ENCODE data around the gene RPS6KL1. TPM values are rescaled to one million over a fixed set of nuclear protein-coding genes. Genes with fewer than 3 reads are reported as not detected.

The RPS6KL1 gene
- total and polyA plus RNA-seq, 4 donors: 1.1 to 5.9 (median 3.8) TPM

DNA sequence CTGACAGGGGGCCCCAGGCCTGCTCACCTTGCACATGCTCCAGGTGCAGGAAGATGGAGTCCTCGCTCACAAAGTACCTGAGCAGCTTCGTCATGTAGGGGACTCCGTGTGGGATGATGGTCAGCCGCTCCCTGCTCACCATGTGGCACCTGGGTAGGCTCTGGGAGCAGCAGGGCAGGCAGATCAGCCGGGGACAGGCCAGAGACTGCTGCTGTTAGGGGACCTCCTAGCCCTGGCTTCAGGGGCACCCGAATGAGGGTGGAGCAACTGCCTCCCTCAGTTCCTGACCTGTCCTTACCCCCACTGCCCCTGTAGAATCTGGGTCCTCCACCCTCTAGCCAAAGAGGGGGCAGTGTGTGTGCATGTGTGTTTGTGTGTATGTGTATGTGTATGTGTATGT is 11.8 kb downstream of the RPS6KL1 start:
- Histone ChIP-seq H3K36me3 (ENCODE audit: control insufficient read depth in 4 of 4, insufficient read depth in 3 of 4, low read depth in 1 of 4, low read length in 3 of 4) (no peaks in the 10 kb centered on the region), H3K27me3 (ENCODE audit: control insufficient read depth in 4 of 4, insufficient read depth in 4 of 4, low read length in 3 of 4) (no peaks in the 10 kb centered on the region), H3K4me1 (ENCODE audit: control insufficient read depth in 4 of 4, insufficient read depth in 4 of 4, low read length in 3 of 4) (peaks cover 0 to 5% (median 1%) of the 10 kb centered on the region in 4 donors), H3K4me3 (ENCODE audit: low read depth in 1 of 3, low read length in 3 of 3) (no peak overlapping the region), H3K9ac (ENCODE audit: low read depth in 1 of 2, low read length in 2 of 2) (no peak overlapping the region), H3K9me3 (ENCODE audit: control insufficient read depth in 4 of 4, low read length in 3 of 4) (no peaks in the 10 kb centered on the region), H3K27ac (ENCODE audit: low read depth in 1 of 2, low read length in 2 of 2) (no peak overlapping the region)
- TF ChIP-seq, protein P1, sequence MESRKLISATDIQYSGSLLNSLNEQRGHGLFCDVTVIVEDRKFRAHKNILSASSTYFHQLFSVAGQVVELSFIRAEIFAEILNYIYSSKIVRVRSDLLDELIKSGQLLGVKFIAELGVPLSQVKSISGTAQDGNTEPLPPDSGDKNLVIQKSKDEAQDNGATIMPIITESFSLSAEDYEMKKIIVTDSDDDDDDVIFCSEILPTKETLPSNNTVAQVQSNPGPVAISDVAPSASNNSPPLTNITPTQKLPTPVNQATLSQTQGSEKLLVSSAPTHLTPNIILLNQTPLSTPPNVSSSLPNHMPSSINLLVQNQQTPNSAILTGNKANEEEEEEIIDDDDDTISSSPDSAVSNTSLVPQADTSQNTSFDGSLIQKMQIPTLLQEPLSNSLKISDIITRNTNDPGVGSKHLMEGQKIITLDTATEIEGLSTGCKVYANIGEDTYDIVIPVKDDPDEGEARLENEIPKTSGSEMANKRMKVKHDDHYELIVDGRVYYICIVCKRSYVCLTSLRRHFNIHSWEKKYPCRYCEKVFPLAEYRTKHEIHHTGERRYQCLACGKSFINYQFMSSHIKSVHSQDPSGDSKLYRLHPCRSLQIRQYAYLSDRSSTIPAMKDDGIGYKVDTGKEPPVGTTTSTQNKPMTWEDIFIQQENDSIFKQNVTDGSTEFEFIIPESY (IDR thresholded peaks at IDR 0.05): no peak
- TF ChIP-seq HNF4A (conservative IDR thresholded peaks at IDR 0.05) (no peak), RXRA (IDR thresholded peaks at IDR 0.05) (no peak), NR2F2 (IDR thresholded peaks at IDR 0.05) (no peak), EGR1 (IDR thresholded peaks at IDR 0.05; ENCODE audit: low read depth in 2 of 2) (no peak), FOXA2 (IDR thresholded peaks at IDR 0.05) (no peak), TAF1 (conservative IDR thresholded peaks at IDR 0.05) (no peak), YY1 (IDR thresholded peaks at IDR 0.05) (no peak), SP1 (IDR thresholded peaks at IDR 0.05) (no peak), JUND (IDR thresholded peaks at IDR 0.05) (no peak), RAD21 (IDR thresholded peaks at IDR 0.05) (no peak)
- TF ChIP-seq, protein P2, sequence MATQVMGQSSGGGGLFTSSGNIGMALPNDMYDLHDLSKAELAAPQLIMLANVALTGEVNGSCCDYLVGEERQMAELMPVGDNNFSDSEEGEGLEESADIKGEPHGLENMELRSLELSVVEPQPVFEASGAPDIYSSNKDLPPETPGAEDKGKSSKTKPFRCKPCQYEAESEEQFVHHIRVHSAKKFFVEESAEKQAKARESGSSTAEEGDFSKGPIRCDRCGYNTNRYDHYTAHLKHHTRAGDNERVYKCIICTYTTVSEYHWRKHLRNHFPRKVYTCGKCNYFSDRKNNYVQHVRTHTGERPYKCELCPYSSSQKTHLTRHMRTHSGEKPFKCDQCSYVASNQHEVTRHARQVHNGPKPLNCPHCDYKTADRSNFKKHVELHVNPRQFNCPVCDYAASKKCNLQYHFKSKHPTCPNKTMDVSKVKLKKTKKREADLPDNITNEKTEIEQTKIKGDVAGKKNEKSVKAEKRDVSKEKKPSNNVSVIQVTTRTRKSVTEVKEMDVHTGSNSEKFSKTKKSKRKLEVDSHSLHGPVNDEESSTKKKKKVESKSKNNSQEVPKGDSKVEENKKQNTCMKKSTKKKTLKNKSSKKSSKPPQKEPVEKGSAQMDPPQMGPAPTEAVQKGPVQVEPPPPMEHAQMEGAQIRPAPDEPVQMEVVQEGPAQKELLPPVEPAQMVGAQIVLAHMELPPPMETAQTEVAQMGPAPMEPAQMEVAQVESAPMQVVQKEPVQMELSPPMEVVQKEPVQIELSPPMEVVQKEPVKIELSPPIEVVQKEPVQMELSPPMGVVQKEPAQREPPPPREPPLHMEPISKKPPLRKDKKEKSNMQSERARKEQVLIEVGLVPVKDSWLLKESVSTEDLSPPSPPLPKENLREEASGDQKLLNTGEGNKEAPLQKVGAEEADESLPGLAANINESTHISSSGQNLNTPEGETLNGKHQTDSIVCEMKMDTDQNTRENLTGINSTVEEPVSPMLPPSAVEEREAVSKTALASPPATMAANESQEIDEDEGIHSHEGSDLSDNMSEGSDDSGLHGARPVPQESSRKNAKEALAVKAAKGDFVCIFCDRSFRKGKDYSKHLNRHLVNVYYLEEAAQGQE (IDR thresholded peaks at IDR 0.05): no peak
- TF ChIP-seq, protein P3, sequence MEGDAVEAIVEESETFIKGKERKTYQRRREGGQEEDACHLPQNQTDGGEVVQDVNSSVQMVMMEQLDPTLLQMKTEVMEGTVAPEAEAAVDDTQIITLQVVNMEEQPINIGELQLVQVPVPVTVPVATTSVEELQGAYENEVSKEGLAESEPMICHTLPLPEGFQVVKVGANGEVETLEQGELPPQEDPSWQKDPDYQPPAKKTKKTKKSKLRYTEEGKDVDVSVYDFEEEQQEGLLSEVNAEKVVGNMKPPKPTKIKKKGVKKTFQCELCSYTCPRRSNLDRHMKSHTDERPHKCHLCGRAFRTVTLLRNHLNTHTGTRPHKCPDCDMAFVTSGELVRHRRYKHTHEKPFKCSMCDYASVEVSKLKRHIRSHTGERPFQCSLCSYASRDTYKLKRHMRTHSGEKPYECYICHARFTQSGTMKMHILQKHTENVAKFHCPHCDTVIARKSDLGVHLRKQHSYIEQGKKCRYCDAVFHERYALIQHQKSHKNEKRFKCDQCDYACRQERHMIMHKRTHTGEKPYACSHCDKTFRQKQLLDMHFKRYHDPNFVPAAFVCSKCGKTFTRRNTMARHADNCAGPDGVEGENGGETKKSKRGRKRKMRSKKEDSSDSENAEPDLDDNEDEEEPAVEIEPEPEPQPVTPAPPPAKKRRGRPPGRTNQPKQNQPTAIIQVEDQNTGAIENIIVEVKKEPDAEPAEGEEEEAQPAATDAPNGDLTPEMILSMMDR (IDR thresholded peaks at IDR 0.05; ENCODE audit: low read depth, low read length, missing input control): no peak
- DNase-seq (ENCODE audit: low spot score): no peak
- 99% methylated on average over 6 of the region's 6 CpGs for WGBS

DNA sequence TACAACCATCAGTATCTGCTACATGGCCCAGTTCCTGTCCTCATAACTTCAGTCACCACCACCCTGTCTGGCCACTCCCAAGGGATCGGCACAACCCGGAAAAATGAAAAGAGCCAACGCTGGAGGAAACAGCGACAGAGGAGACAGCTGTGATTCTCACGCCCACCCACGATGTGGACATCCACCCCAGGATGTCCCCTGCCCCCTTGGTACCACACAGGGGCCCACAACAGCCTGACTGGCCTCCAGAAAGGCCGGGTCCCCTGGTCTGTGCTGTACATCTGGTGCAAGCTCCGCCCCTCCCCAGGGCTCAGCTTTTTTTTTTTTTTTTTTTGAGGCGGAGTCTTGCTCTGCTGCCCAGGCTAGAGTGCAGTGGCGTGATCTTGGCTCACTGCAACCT is 12.5 kb downstream of the RPS6KL1 start:
- no peak overlapping the region for H3K9ac ChIP-seq (ENCODE audit: low read depth in 1 of 2, low read length in 2 of 2)
- TF ChIP-seq TAF1 (conservative IDR thresholded peaks at IDR 0.05) (no peak), GABPA (IDR thresholded peaks at IDR 0.05 in 1 of 2, conservative IDR thresholded peaks at IDR 0.05 in 1 of 2) (no peak), FOXA1 (IDR thresholded peaks at IDR 0.05) (no peak), HNF4G (IDR thresholded peaks at IDR 0.05) (no peak), SP1 (IDR thresholded peaks at IDR 0.05) (no peak), YY1 (IDR thresholded peaks at IDR 0.05) (no peak), FOXA2 (IDR thresholded peaks at IDR 0.05) (no peak), RXRA (IDR thresholded peaks at IDR 0.05) (no peak)
- TF ChIP-seq, protein P4, sequence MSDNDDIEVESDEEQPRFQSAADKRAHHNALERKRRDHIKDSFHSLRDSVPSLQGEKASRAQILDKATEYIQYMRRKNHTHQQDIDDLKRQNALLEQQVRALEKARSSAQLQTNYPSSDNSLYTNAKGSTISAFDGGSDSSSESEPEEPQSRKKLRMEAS (IDR thresholded peaks at IDR 0.05): no peak
- TF ChIP-seq, protein P2 (IDR thresholded peaks at IDR 0.05): no peak
- TF ChIP-seq, protein P1 (IDR thresholded peaks at IDR 0.05): no peak

More for the DNA sequence above, 12.5 kb downstream of the RPS6KL1 start:
- H3K9me3 ChIP-seq (ENCODE audit: control insufficient read depth in 4 of 4, low read length in 3 of 4): no peaks in the 10 kb centered on the region
- H3K27ac ChIP-seq (ENCODE audit: low read depth in 1 of 2, low read length in 2 of 2): no peak overlapping the region
- H3K27me3 ChIP-seq (ENCODE audit: control insufficient read depth in 4 of 4, insufficient read depth in 4 of 4, low read length in 3 of 4): no peaks in the 10 kb centered on the region
- no peak for DNase-seq (ENCODE audit: low spot score)
- WGBS: 77% methylated on average over 10 of the region's 10 CpGs
- H3K36me3 ChIP-seq (ENCODE audit: control insufficient read depth in 4 of 4, insufficient read depth in 3 of 4, low read depth in 1 of 4, low read length in 3 of 4): no peaks in the 10 kb centered on the region
- H3K4me3 ChIP-seq (ENCODE audit: low read depth in 1 of 3, low read length in 3 of 3): no peak overlapping the region
- H3K4me1 ChIP-seq (ENCODE audit: control insufficient read depth in 4 of 4, insufficient read depth in 4 of 4, low read length in 3 of 4): peaks cover 0 to 5% (median 1%) of the 10 kb centered on the region in 4 donors
